ENCODE data around the gene DHX16. TPM values are rescaled to one million over a fixed set of nuclear protein-coding genes. Genes with fewer than 3 reads are reported as not detected.

The DHX16 gene
- total RNA-seq, 1 donor from 2014 or later = 38.5 TPM

DNA sequence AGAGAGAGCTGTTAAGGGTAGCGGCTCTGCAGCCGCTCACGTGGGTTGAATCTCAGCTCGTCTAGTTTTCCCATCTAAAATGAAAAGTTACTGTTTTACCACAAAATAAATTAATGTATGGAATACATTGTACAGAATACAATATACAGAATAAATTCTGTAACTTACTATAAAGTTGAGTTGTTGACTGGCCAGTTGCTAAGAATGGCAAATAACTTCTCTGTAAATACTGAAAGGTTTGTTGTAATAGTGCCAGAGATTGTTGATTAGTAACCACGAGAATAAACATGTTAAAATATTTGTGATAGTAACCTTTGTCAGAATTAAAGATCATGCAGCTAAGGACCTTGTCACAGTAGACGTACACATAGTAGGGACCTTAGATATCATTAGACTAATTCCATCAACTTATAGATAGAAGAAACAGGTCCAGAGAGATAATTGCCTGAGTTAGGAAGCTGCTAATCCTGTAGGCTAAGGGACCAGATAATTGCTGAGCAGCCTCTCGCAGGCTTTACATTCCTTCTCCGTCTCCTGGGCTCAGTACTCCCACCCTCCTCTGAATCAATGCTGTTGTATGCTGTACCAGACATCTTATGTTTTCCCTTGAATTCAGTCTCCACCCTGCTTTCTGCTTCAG, 18.5 kb upstream of the DHX16 start:
- peak overlapping the region; percentile 76 for H3K27ac Mint-ChIP-seq (ENCODE audit: unreplicated experiment)
- peaks cover 5% of the 10 kb centered on the region for H3K36me3 Mint-ChIP-seq (ENCODE audit: low read depth, unreplicated experiment)
- H3K4me1 Mint-ChIP-seq (ENCODE audit: unreplicated experiment) = peaks cover 31% of the 10 kb centered on the region
- TF ChIP-seq CTCF (IDR thresholded peaks at IDR 0.05; ENCODE audit: unreplicated experiment) = no peak
- H3K27me3 Mint-ChIP-seq (ENCODE audit: unreplicated experiment) = peaks cover 7% of the 10 kb centered on the region
- H3K4me3 Mint-ChIP-seq (ENCODE audit: unreplicated experiment) = peak overlapping the region; percentile 93
- no peak for DNase-seq (ENCODE audit: low spot score)
- H3K9me3 Mint-ChIP-seq (ENCODE audit: unreplicated experiment) = no peaks in the 10 kb centered on the region

DNA sequence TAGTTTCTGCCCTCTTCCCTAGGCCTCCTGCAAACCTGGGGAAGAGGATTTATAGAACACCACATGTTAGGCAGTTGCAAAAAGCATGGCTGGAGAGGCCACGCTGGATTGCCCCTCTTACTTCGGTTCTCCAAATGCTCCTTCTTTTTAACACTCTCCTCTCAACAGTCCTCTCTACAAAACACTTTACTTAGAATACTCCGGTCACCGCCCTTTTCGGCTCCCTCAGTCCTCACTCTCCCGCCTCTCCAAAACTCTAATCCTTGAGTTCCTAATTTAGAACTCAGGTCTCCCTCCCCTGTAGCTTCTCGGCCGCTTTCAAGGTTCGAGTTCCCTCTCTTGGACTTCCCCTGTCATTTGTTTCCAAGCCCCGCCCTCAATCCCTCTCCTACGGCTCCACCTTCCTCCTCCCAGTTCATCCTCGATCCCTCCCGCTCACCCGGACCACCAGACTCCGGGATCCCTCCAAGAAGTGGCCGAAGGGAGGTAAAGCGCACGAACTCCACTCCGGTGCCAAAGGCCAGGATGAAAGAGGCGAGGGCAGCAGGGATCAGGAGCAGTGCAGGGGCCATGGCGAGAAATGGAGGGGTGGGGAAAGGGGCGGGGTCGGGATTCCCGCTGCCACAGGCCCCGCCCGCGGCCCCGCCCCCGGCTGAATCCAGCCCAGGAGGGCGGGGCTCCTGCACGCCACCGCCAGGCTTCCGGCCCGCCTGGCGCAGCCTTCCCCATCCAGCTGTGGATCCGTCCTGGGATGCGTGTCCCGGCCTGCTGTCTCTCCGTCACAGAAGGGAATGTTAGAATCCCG, 17.8 kb upstream of the DHX16 start, which contains the start of gene NRM:
Gene NRM, minus strand, starts transcription at position 582 of the 805 bp plus-strand sequence. Its CDS starts 10 bp downstream, at position 572.
- H3K4me1 Mint-ChIP-seq (ENCODE audit: unreplicated experiment) = peaks cover 36% of the 10 kb centered on the region
- H3K36me3 Mint-ChIP-seq (ENCODE audit: low read depth, unreplicated experiment) = peaks cover 11% of the 10 kb centered on the region
- peaks cover 11% of the 10 kb centered on the region for H3K27me3 Mint-ChIP-seq (ENCODE audit: unreplicated experiment)
- peak within 1 kb of the TSS; percentile 94 for H3K4me3 Mint-ChIP-seq (ENCODE audit: unreplicated experiment)
- peak within 1 kb of the TSS; percentile 87 for H3K27ac Mint-ChIP-seq (ENCODE audit: unreplicated experiment)
- no peaks in the 10 kb centered on the region for H3K9me3 Mint-ChIP-seq (ENCODE audit: unreplicated experiment)
- TF ChIP-seq CTCF (IDR thresholded peaks at IDR 0.05; ENCODE audit: unreplicated experiment) = no peak
- peak; percentile 92 for DNase-seq (ENCODE audit: low spot score)

DNA sequence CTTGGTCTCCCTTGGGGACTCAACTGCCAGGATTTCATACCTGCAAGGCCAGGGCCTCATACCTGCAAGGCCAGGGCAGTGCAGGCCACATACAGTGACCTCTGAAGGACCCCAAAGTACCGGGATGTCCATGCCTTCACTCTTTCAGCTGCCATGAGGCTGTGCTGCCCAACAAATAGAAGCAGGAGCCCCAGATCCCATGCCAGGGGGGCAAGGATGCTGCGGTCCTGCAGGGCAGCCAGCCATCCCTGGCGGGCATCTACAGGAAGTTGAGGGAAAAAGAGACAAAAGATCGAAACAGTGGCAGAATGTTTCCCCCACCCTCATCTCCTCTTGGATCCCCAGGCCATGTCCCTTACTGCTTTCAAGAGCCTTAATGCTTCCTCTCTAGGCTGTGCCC, 17.2 kb upstream of the DHX16 start:
- TF ChIP-seq CTCF (IDR thresholded peaks at IDR 0.05; ENCODE audit: unreplicated experiment) = no peak
- peak overlapping the region; percentile 94 for H3K4me3 Mint-ChIP-seq (ENCODE audit: unreplicated experiment)
- peaks cover 17% of the 10 kb centered on the region for H3K36me3 Mint-ChIP-seq (ENCODE audit: low read depth, unreplicated experiment)
- H3K27ac Mint-ChIP-seq (ENCODE audit: unreplicated experiment) = peak overlapping the region; percentile 87
- peaks cover 17% of the 10 kb centered on the region for H3K27me3 Mint-ChIP-seq (ENCODE audit: unreplicated experiment)
- DNase-seq (ENCODE audit: low spot score) = no peak
- H3K9me3 Mint-ChIP-seq (ENCODE audit: unreplicated experiment) = no peaks in the 10 kb centered on the region
- H3K4me1 Mint-ChIP-seq (ENCODE audit: unreplicated experiment) = peaks cover 42% of the 10 kb centered on the region

GRCh38 chr6:30689022-30689865, 16.4 kb upstream of the DHX16 start:
- Mint-ChIP-seq H3K36me3 (ENCODE audit: low read depth, unreplicated experiment) (peaks cover 20% of the 10 kb centered on the region), H3K9me3 (ENCODE audit: unreplicated experiment) (no peaks in the 10 kb centered on the region), H3K4me1 (ENCODE audit: unreplicated experiment) (peaks cover 45% of the 10 kb centered on the region), H3K4me3 (ENCODE audit: unreplicated experiment) (peak overlapping the region; percentile 94), H3K27me3 (ENCODE audit: unreplicated experiment) (peaks cover 20% of the 10 kb centered on the region), H3K27ac (ENCODE audit: unreplicated experiment) (peak overlapping the region; percentile 68)
- no peak for DNase-seq (ENCODE audit: low spot score)
- TF ChIP-seq CTCF (IDR thresholded peaks at IDR 0.05; ENCODE audit: unreplicated experiment) = no peak

Data from endothelial cell (in vitro differentiated cells).